Adipocyte (in vitro differentiated cells): ENCODE data around the gene GPR142.

Experiments used
- DNase-seq: peaks from one replicate; pipeline ENCODE4 v3.0.0-alpha.2; 2015; ENCODE audit warnings: low read depth
- H3K27me3 ChIP-seq: replicated peaks from 2 replicates; pipeline ENCODE4 v1.7.0; 2013; ENCODE audit warnings: mild to moderate bottlenecking, low read length, moderate library complexity; ENCODE audit not compliant: control insufficient read depth, insufficient read depth
- H3K36me3 ChIP-seq: 2 replicates; pipeline ENCODE4 v1.7.0; 2013; ENCODE audit warnings: low read length, mild to moderate bottlenecking, moderate library complexity; ENCODE audit not compliant: control insufficient read depth, insufficient read depth, severe bottlenecking
- H3K4me1 ChIP-seq: 2 replicates; pipeline ENCODE4 v1.7.0; 2013; ENCODE audit warnings: mild to moderate bottlenecking, low read length, moderate library complexity; ENCODE audit not compliant: control insufficient read depth, insufficient read depth
- H3K4me3 ChIP-seq: 2 replicates; pipeline ENCODE4 v1.7.0; 2013; ENCODE audit warnings: mild to moderate bottlenecking, low read length, moderate library complexity
- H3K9ac ChIP-seq: 2 replicates; pipeline ENCODE4 v1.7.0; 2013; ENCODE audit warnings: mild to moderate bottlenecking, low read length, moderate library complexity
- H3K9me3 ChIP-seq: 2 replicates; pipeline ENCODE4 v1.7.0; 2013; ENCODE audit warnings: mild to moderate bottlenecking, low read length, moderate library complexity; ENCODE audit not compliant: control insufficient read depth

GPR142 gene

DNA sequence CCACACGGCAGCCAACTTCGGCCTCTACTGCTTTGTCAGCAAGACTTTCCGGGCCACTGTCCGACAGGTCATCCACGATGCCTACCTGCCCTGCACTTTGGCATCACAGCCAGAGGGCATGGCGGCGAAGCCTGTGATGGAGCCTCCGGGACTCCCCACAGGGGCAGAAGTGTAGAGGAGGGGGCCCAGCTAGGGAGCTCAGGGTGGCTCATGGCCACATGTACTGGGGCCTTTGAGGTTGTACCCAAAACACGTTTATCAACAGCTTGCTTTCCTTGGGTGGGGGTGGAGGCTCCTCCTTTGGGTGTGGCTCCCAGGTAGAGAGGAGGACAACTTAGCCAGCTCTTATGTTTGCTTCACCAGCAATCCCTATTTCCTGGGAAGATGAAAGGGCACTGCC is 5.1 kb downstream of the GPR142 start:
- Histone ChIP-seq H3K9me3 (no peaks in the 10 kb centered on the region), H3K9ac (no peak overlapping the region), H3K4me3 (no peak overlapping the region), H3K27me3 (peaks cover 68% of the 10 kb centered on the region), H3K36me3 (no peaks in the 10 kb centered on the region), H3K4me1 (no peaks in the 10 kb centered on the region)
- no peak for DNase-seq

GRCh38 chr17:74373838-74374606 is 6.7 kb downstream of the GPR142 start:
- DNase-seq: no peak
- Histone ChIP-seq H3K4me3 (no peak overlapping the region), H3K27me3 (peaks cover 59% of the 10 kb centered on the region), H3K9ac (no peak overlapping the region), H3K9me3 (no peaks in the 10 kb centered on the region), H3K36me3 (no peaks in the 10 kb centered on the region), H3K4me1 (no peaks in the 10 kb centered on the region)

DNA sequence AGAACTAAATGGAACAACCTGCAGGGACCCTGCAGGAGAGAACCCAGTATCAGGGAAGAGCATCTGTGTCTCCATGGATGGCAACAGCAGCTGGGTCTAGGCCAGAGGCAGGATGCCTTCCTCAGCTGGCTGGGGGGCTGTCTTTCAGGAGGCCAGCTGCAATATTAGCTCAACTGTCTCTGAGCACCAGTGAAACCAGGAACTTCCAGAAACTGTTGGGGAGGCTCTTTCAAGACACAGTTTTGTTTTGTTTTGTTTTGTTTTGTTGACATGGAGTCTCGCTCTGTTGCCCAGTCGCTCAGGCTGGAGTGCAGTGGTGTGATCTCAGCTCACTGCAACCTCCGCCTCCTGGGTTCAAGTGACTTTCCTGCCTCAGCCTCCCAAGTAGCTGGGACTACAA is 7.6 kb downstream of the GPR142 start:
- Histone ChIP-seq H3K36me3 (no peaks in the 10 kb centered on the region), H3K9ac (no peak overlapping the region), H3K27me3 (peaks cover 53% of the 10 kb centered on the region), H3K4me1 (peaks cover 4% of the 10 kb centered on the region), H3K9me3 (no peaks in the 10 kb centered on the region), H3K4me3 (no peak overlapping the region)
- no peak for DNase-seq

GRCh38 chr17:74379495-74380085 is 12.3 kb downstream of the GPR142 start:
- no peak overlapping the region for H3K4me3 ChIP-seq
- H3K27me3 ChIP-seq: peaks cover 42% of the 10 kb centered on the region
- peak; percentile 78 for DNase-seq
- H3K36me3 ChIP-seq: no peaks in the 10 kb centered on the region
- no peaks in the 10 kb centered on the region for H3K9me3 ChIP-seq
- H3K4me1 ChIP-seq: peaks cover 8% of the 10 kb centered on the region
- H3K9ac ChIP-seq: no peak overlapping the region

DNA sequence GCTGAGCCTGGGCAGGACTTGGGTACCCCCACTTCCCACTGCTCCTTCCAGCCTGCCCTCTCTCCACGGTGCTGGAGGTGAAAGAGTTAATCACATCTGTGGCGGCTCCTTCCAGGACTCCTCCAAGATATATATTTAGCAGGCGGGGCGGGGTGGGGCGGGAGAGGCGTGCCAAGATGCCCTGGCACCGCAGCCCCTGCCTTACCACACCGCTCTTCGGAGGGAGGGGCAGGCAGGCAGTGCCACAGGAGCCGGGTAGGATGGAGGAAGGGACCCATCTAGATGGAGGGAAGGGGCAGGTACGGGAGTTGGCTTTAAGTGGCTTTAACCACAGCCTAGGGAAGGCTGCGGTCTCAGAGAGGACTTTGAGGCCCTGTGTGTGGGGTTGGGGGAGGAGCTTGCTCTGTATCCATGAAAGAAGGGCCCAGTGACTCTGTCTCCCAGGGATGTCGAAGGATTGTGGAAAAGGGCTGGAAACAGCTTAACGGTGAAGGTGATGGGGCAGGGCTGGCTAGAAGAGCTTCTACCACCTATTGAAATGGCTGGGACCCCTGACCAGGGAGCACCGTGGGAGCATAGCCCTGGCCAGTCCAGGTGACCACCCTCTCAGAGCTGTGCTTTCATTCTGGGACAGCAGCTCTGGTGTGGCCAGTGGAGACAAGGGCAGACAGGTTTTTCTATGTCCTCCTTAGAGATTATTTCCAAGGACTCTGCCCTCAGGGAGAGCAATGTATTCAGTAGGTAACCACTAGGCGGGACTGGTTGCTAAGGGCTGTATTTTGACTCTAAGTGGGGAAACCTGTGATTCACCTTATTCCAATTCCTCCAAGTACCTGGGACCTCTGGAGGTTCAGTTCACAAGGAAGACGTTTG is 13.0 kb downstream of the GPR142 start:
- no peaks in the 10 kb centered on the region for H3K36me3 ChIP-seq
- H3K9me3 ChIP-seq: no peaks in the 10 kb centered on the region
- peaks cover 40% of the 10 kb centered on the region for H3K27me3 ChIP-seq
- no peak overlapping the region for H3K9ac ChIP-seq
- no peak overlapping the region for H3K4me3 ChIP-seq
- DNase-seq: no peak
- peaks cover 8% of the 10 kb centered on the region for H3K4me1 ChIP-seq

- Histone ChIP-seq H3K27me3 (peaks cover 31% of the 10 kb centered on the region), H3K9ac (no peak overlapping the region), H3K4me1 (peaks cover 10% of the 10 kb centered on the region), H3K4me3 (no peak overlapping the region), H3K9me3 (no peaks in the 10 kb centered on the region), H3K36me3 (no peaks in the 10 kb centered on the region)
- no peak for DNase-seq
Measured at GRCh38 chr17:74380959-74381808, 13.9 kb downstream of the GPR142 start.

DNA sequence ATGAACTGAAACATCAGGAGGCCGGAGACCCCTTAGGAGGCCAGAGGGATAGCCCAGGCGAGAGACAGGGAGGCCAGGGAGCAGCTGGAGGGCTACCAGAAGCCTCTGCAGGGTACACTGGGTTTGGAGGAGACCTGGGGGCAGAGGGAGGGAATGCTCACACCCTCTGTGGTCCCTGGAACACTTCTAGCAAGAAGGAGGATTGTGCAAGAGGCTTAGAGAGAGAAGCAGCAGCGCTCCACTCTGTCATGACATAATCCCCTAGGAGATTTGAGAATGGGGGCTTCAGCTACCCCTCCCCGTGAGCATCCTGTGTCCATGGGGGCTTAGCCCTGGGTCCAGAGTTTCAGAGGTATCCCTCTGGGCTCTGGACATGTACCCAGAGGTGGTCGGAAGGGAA is 15.8 kb downstream of the GPR142 start:
- DNase-seq: no peak
- H3K9ac ChIP-seq: no peak overlapping the region
- peaks cover 25% of the 10 kb centered on the region for H3K27me3 ChIP-seq
- no peaks in the 10 kb centered on the region for H3K36me3 ChIP-seq
- H3K9me3 ChIP-seq: no peaks in the 10 kb centered on the region
- H3K4me3 ChIP-seq: no peak overlapping the region
- H3K4me1 ChIP-seq: peaks cover 19% of the 10 kb centered on the region

GRCh38 chr17:74385201-74385600 is 17.9 kb downstream of the GPR142 start:
- peaks cover 16% of the 10 kb centered on the region for H3K27me3 ChIP-seq
- H3K4me1 ChIP-seq: peaks cover 15% of the 10 kb centered on the region
- H3K9ac ChIP-seq: no peak overlapping the region
- no peak overlapping the region for H3K4me3 ChIP-seq
- no peak for DNase-seq
- H3K9me3 ChIP-seq: no peaks in the 10 kb centered on the region
- no peaks in the 10 kb centered on the region for H3K36me3 ChIP-seq

DNA sequence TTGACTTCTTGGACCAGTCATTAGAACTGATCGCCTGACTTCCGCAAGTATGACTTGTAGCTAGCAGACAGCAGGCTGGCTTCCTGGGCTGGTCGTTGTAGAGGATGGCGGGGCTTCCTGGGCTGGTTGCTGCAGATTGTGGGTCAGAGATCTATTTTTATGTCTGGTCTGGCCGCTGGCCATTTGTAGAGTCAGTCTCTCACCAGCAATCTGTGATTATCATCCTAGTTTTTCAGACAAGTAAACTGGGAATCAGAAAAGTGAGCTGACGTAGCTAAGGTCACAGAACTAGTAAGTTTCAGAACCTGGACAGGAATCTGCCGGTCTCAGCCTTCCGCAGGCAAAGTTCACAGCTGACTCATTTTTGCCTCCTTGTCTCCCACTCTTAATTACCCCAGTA is 19.1 kb downstream of the GPR142 start:
- Histone ChIP-seq H3K9me3 (no peaks in the 10 kb centered on the region), H3K4me3 (no peak overlapping the region), H3K36me3 (no peaks in the 10 kb centered on the region), H3K4me1 (peaks cover 21% of the 10 kb centered on the region), H3K27me3 (peaks cover 8% of the 10 kb centered on the region), H3K9ac (no peak overlapping the region)
- DNase-seq: no peak

DNA sequence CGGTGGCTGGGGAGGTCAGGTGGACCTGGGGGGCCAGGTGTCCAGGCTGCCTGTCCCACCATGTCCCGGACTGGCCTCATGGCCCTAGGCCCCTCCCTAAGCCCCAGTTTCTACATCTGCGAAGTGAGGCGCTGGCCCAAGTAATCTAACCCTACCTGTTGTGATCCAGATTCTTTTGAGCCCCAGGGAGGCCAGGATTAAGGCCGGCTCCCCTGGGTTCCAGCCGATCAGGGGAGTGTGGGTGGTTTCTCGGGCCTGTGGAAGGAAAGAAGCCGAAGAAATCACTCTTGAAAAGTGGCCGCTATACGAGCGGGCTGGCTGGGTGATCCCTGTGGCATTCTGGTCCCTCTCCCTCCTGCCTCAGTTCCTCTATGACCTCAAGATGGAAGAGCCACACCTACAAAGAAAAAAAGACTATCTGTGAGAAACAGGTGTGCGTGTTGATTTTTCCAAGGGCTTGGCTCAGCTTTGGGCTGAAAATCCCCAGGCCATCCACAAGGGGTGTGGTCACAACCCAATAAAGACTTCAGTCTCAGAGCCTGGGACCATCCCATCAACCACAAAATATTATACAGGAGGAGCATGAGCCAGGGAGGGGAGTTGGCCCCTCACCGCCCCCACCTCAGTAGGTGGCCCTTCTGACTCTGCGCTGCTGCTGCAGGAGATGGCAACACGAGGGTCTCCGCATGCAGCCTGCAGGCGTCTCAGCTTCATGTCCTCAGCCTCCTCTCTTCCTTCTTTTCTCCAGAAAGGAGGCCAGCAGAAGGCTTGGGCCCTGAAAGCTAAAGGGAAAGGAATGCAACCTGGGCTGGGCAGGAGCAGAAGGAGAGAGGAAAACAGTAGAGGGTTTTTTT is 20.3 kb downstream of the GPR142 start:
- no peak for DNase-seq
- Histone ChIP-seq H3K9me3 (no peaks in the 10 kb centered on the region), H3K36me3 (no peaks in the 10 kb centered on the region), H3K9ac (no peak overlapping the region), H3K4me3 (no peak overlapping the region), H3K4me1 (peaks cover 32% of the 10 kb centered on the region), H3K27me3 (peaks cover 8% of the 10 kb centered on the region)
